HepG2 (cell line): ENCODE results near the gene RNF114. TPM values are rescaled to one million over a fixed set of nuclear protein-coding genes. Genes with fewer than 3 reads are reported as not detected.

ENCODE experiments used
- E2F5 ChIP-seq: sonication (generic); formaldehyde crosslinking; conservative IDR thresholded peaks from 2 replicates; pipeline ENCODE4 v1.4.0; 2020; ENCODE audit warnings: missing genetic modification reagents
- FOXK2 ChIP-seq: fragments of 450-650 bp; IDR thresholded peaks from 2 replicates; pipeline ENCODE4 v1.6.1; 2016
- JUNB ChIP-seq: sonication (generic); formaldehyde crosslinking; IDR thresholded peaks from 2 replicates; pipeline ENCODE4 v1.8.0; 2022; ENCODE audit warnings: missing genetic modification reagents, mild to moderate bottlenecking, borderline replicate concordance
- MEIS1 ChIP-seq: sonication (generic); formaldehyde crosslinking; IDR thresholded peaks from 2 replicates; pipeline ENCODE4 v1.9.0; 2021; ENCODE audit warnings: mild to moderate bottlenecking, missing genetic modification reagents, moderate library complexity, borderline replicate concordance
- SNAPC5 ChIP-seq: sonication (generic); formaldehyde crosslinking; IDR thresholded peaks from 2 replicates; pipeline ENCODE4 v1.8.1; 2023; ENCODE audit warnings: mild to moderate bottlenecking, missing genetic modification reagents, borderline replicate concordance
- THAP11 ChIP-seq: IDR thresholded peaks from 2 replicates; pipeline ENCODE4 v1.6.1; 2016; ENCODE audit warnings: missing biosample characterization, missing genetic modification reagents
- ZBTB7B ChIP-seq: sonication (generic); formaldehyde crosslinking; IDR thresholded peaks from 2 replicates; pipeline ENCODE4 v1.4.0; 2020; ENCODE audit warnings: missing genetic modification reagents
- ZFP36L1 ChIP-seq: sonication (generic); formaldehyde crosslinking; IDR thresholded peaks from 2 replicates; pipeline ENCODE4 v1.8.0; 2022; ENCODE audit warnings: mild to moderate bottlenecking, missing genetic modification reagents, moderate library complexity
- ZFYVE20 ChIP-seq: sonication (generic); formaldehyde crosslinking; IDR thresholded peaks from 2 replicates; pipeline ENCODE4 v1.8.0; 2023; ENCODE audit warnings: low read depth, mild to moderate bottlenecking, moderate library complexity, missing genetic modification reagents, borderline replicate concordance
- ZNF251 ChIP-seq: sonication (generic); formaldehyde crosslinking; IDR thresholded peaks from 2 replicates; pipeline ENCODE4 v1.9.0; 2021; ENCODE audit warnings: mild to moderate bottlenecking, missing genetic modification reagents
- ZNF276 ChIP-seq: sonication (generic); formaldehyde crosslinking; IDR thresholded peaks from 2 replicates; pipeline ENCODE4 v1.4.0; 2020; ENCODE audit warnings: mild to moderate bottlenecking, low read depth, missing genetic modification reagents
- ZNF30 ChIP-seq: sonication (generic); formaldehyde crosslinking; IDR thresholded peaks from 2 replicates; pipeline ENCODE4 v1.5.0; 2020; ENCODE audit warnings: mild to moderate bottlenecking, missing genetic modification reagents
- ZNF501 ChIP-seq: sonication (generic); formaldehyde crosslinking; IDR thresholded peaks from 2 replicates; pipeline ENCODE4 v1.5.1; 2020; ENCODE audit warnings: mild to moderate bottlenecking, moderate library complexity, missing genetic modification reagents
- ZNF850 ChIP-seq: sonication (generic); formaldehyde crosslinking; conservative IDR thresholded peaks from 2 replicates; pipeline ENCODE4 v1.9.0; 2021; ENCODE audit warnings: mild to moderate bottlenecking, missing genetic modification reagents
- polyA plus RNA-seq, 8 experiments: library from polyadenylated mRNA; depleted of rRNA in 3 of 8; stranded (reverse) in 7 of 8; unstranded in 1 of 8; fragments of >200 nt; fragmentation: Illumina TruSeq in 4 of 8; extraction: Trizol in 4 of 8; gene quantifications; 2 replicates each; pipeline versions ENCODE4 v1.2.1 to v1.2.3, GENCODE V29; 2011 to 2016; ENCODE audit warnings: low read depth in 4 of 8, missing spikeins in 1 of 8, mixed read lengths in 1 of 8; ENCODE audit not compliant: insufficient read depth in 1 of 8
- total RNA-seq, 5 experiments: library from RNA; depleted of rRNA; stranded (reverse); fragments of >200 nt; fragmentation: Illumina TruSeq; extraction: Trizol; gene quantifications; 2 replicates each; pipeline ENCODE4 v1.2.3, GENCODE V29; 2016; ENCODE audit warnings: low read depth in 1 of 5
- TF ChIP-seq, protein P1 (sequence below), 2 experiments: fragments of 450-650 bp in 1 of 2; sonication (generic) in 1 of 2; formaldehyde crosslinking in 1 of 2; IDR thresholded peaks; 2 replicates each; pipeline versions ENCODE4 v1.6.1 to v1.8.0; 2016 to 2022; ENCODE audit warnings: antibody characterized with exemption in 1 of 2, mild to moderate bottlenecking in 1 of 2, missing genetic modification reagents in 1 of 2
- TF ChIP-seq, protein P2 (sequence below): sonication (generic); formaldehyde crosslinking; IDR thresholded peaks from 2 replicates; pipeline ENCODE4 v1.5.1; 2020; ENCODE audit warnings: missing genetic modification reagents, mild to moderate bottlenecking, borderline replicate concordance

Gene RNF114
- total and polyA plus RNA-seq, 2 of the 13 experiments (the other 11 are each of a cell fraction or from before 2014, with no cell fraction given) = 119 to 126 TPM

DNA sequence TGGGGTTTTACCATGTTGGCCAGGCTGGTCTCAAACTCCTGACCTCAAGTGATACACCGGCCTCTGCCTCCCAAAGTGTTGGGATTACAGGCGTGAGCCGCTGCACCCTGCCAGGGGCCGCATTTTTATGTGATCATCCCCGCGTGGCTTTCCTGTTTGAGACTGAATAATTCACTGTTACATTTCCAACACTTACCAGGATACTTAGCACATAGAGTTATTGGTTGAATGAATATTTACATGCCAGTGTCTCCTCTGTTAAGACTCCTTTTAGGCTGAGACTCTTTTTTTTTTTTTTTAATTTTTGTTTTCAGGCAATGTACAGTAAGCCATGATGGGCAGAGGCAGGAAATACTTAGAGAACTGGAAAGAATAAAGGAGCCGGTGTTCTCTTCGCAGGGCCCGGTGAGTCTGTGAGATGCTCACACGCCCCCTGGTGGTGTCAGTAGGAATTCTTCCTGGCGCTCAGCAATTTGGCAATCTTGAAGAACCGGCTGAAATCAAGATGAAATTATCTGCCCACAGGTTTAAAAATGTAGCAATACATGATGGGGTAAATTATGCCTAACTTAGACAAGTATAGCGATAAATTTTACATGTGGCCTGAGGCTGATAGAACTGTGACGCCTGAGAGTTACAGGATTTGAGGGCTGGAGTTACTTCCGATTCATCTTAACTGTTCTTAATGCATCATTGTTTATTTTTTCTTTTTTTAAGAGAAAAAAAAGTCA, 7.6 kb upstream of the RNF114 start (continued):
- TF ChIP-seq, protein P1, sequence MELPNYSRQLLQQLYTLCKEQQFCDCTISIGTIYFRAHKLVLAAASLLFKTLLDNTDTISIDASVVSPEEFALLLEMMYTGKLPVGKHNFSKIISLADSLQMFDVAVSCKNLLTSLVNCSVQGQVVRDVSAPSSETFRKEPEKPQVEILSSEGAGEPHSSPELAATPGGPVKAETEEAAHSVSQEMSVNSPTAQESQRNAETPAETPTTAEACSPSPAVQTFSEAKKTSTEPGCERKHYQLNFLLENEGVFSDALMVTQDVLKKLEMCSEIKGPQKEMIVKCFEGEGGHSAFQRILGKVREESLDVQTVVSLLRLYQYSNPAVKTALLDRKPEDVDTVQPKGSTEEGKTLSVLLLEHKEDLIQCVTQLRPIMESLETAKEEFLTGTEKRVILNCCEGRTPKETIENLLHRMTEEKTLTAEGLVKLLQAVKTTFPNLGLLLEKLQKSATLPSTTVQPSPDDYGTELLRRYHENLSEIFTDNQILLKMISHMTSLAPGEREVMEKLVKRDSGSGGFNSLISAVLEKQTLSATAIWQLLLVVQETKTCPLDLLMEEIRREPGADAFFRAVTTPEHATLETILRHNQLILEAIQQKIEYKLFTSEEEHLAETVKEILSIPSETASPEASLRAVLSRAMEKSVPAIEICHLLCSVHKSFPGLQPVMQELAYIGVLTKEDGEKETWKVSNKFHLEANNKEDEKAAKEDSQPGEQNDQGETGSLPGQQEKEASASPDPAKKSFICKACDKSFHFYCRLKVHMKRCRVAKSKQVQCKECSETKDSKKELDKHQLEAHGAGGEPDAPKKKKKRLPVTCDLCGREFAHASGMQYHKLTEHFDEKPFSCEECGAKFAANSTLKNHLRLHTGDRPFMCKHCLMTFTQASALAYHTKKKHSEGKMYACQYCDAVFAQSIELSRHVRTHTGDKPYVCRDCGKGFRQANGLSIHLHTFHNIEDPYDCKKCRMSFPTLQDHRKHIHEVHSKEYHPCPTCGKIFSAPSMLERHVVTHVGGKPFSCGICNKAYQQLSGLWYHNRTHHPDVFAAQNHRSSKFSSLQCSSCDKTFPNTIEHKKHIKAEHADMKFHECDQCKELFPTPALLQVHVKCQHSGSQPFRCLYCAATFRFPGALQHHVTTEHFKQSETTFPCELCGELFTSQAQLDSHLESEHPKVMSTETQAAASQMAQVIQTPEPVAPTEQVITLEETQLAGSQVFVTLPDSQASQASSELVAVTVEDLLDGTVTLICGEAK (IDR thresholded peaks at IDR 0.05) = no peak; the same call in 1 of the 2 replicates
- TF ChIP-seq, protein P1 (CRISPR knock-in tag; IDR thresholded peaks at IDR 0.05) = no peak
- TF ChIP-seq ZNF30 (no peak), ZFP36L1 (CRISPR knock-in tag) (no peak), ZNF251 (CRISPR knock-in tag) (no peak), ZNF276 (CRISPR knock-in tag) (no peak), ZFYVE20 (no peak), MEIS1 (no peak), ZNF501 (CRISPR knock-in tag) (peak; percentile 80), ZBTB7B (CRISPR knock-in tag) (0 out of 2 replicates have a peak, but pooled peaks have one; percentile 27), ZNF850 (CRISPR knock-in tag) (no peak), E2F5 (CRISPR knock-in tag) (no peak), SNAPC5 (CRISPR knock-in tag) (no peak), JUNB (no peak), THAP11 (CRISPR knock-in tag) (peak; percentile 68; the same call in 1 of the 2 replicates), FOXK2 (no peak)
- TF ChIP-seq, protein P2, sequence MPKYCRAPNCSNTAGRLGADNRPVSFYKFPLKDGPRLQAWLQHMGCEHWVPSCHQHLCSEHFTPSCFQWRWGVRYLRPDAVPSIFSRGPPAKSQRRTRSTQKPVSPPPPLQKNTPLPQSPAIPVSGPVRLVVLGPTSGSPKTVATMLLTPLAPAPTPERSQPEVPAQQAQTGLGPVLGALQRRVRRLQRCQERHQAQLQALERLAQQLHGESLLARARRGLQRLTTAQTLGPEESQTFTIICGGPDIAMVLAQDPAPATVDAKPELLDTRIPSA (CRISPR knock-in tag) = no peak
